Measurements from ENCODE around the gene INPP4A. TPM values are rescaled to one million over a fixed set of nuclear protein-coding genes. Genes with fewer than 3 reads are reported as not detected.

Gene INPP4A
- polyA plus RNA-seq, 1 donor (not counting 4 experiments of a cell fraction or from before 2014, with no cell fraction given) = 10.7 TPM

GRCh38 chr2:98463988-98464771 is 19.5 kb downstream of the INPP4A start:
- no peak overlapping the region for H2AFZ ChIP-seq (ENCODE audit: control insufficient read depth, low read length)
- H3K9ac ChIP-seq (ENCODE audit: control insufficient read depth, extremely low read depth, insufficient read depth, low read length) = no peak overlapping the region
- no peaks in the 10 kb centered on the region for H3K9me3 ChIP-seq (ENCODE audit: control insufficient read depth, low read depth, low read length)
- peaks cover 2% of the 10 kb centered on the region for H3K9me1 ChIP-seq (ENCODE audit: control insufficient read depth, extremely low read depth, insufficient read depth, low read length)
- peaks cover 10% of the 10 kb centered on the region for H4K20me1 ChIP-seq (ENCODE audit: control insufficient read depth, extremely low read depth, insufficient read depth, low read length)
- no peaks in the 10 kb centered on the region for H3K27me3 ChIP-seq (ENCODE audit: control insufficient read depth, extremely low read depth, insufficient read depth, low read length)
- no peak overlapping the region for H3K4me2 ChIP-seq (ENCODE audit: control insufficient read depth, extremely low read depth, insufficient read depth, low read depth, low read length)
- no peak for TF ChIP-seq EZH2 (IDR thresholded peaks at IDR 0.05; ENCODE audit: low read length)
- TF ChIP-seq, protein P1, sequence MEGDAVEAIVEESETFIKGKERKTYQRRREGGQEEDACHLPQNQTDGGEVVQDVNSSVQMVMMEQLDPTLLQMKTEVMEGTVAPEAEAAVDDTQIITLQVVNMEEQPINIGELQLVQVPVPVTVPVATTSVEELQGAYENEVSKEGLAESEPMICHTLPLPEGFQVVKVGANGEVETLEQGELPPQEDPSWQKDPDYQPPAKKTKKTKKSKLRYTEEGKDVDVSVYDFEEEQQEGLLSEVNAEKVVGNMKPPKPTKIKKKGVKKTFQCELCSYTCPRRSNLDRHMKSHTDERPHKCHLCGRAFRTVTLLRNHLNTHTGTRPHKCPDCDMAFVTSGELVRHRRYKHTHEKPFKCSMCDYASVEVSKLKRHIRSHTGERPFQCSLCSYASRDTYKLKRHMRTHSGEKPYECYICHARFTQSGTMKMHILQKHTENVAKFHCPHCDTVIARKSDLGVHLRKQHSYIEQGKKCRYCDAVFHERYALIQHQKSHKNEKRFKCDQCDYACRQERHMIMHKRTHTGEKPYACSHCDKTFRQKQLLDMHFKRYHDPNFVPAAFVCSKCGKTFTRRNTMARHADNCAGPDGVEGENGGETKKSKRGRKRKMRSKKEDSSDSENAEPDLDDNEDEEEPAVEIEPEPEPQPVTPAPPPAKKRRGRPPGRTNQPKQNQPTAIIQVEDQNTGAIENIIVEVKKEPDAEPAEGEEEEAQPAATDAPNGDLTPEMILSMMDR (optimal IDR thresholded peaks at IDR 0.05 in 1 of 3, IDR thresholded peaks at IDR 0.05 in 1 of 3, conservative IDR thresholded peaks at IDR 0.05 in 1 of 3; ENCODE audit: extremely low read depth in 1 of 3, insufficient read depth in 2 of 3, low read length in 3 of 3) = no peak
- H3K4me3 ChIP-seq (ENCODE audit: control insufficient read depth in 2 of 3, extremely low read depth in 1 of 3, insufficient read depth in 2 of 3, low read depth in 1 of 3, low read length in 3 of 3) = no peak overlapping the region
- H3K4me1 ChIP-seq (ENCODE audit: control insufficient read depth, extremely low read depth, insufficient read depth, low read length) = peaks cover 9% of the 10 kb centered on the region
- no peak overlapping the region for H3K27ac ChIP-seq (ENCODE audit: control insufficient read depth, insufficient read depth, low read length)
- DNase-seq (ENCODE audit: low read depth, low spot score) (no peak), FAIRE-seq (no peak)
- H3K79me2 ChIP-seq (ENCODE audit: control insufficient read depth, insufficient read depth, low read length) = peaks cover 23% of the 10 kb centered on the region
- dilution Hi-C loops (cut with MboI; ENCODE audit: extremely low pct_ligation_motif_present, low sequenced_read_pairs) = no loop called here
- no peaks in the 10 kb centered on the region for H3K36me3 ChIP-seq (ENCODE audit: control insufficient read depth in 2 of 2, extremely low read depth in 1 of 2, insufficient read depth in 2 of 2, low read length in 2 of 2)

GRCh38 chr2:98464772-98465310 is 20.2 kb downstream of the INPP4A start:
- Histone ChIP-seq H4K20me1 (ENCODE audit: control insufficient read depth, extremely low read depth, insufficient read depth, low read length) (peaks cover 10% of the 10 kb centered on the region), H3K9me3 (ENCODE audit: control insufficient read depth, low read depth, low read length) (no peaks in the 10 kb centered on the region), H3K9me1 (ENCODE audit: control insufficient read depth, extremely low read depth, insufficient read depth, low read length) (peaks cover 2% of the 10 kb centered on the region), H3K4me2 (ENCODE audit: control insufficient read depth, extremely low read depth, insufficient read depth, low read depth, low read length) (no peak overlapping the region), H2AFZ (ENCODE audit: control insufficient read depth, low read length) (no peak overlapping the region), H3K4me3 (ENCODE audit: control insufficient read depth in 2 of 3, extremely low read depth in 1 of 3, insufficient read depth in 2 of 3, low read depth in 1 of 3, low read length in 3 of 3) (no peak overlapping the region), H3K27ac (ENCODE audit: control insufficient read depth, insufficient read depth, low read length) (no peak overlapping the region), H3K4me1 (ENCODE audit: control insufficient read depth, extremely low read depth, insufficient read depth, low read length) (peaks cover 9% of the 10 kb centered on the region), H3K27me3 (ENCODE audit: control insufficient read depth, extremely low read depth, insufficient read depth, low read length) (no peaks in the 10 kb centered on the region), H3K9ac (ENCODE audit: control insufficient read depth, extremely low read depth, insufficient read depth, low read length) (no peak overlapping the region), H3K79me2 (ENCODE audit: control insufficient read depth, insufficient read depth, low read length) (peaks cover 25% of the 10 kb centered on the region), H3K36me3 (ENCODE audit: control insufficient read depth in 2 of 2, extremely low read depth in 1 of 2, insufficient read depth in 2 of 2, low read length in 2 of 2) (no peaks in the 10 kb centered on the region)
- dilution Hi-C loops (cut with MboI; ENCODE audit: extremely low pct_ligation_motif_present, low sequenced_read_pairs) = no loop called here
- DNase-seq (ENCODE audit: low read depth, low spot score) (no peak), FAIRE-seq (no peak)
- no peak for TF ChIP-seq EZH2 (IDR thresholded peaks at IDR 0.05; ENCODE audit: low read length)
- TF ChIP-seq, protein P1 (optimal IDR thresholded peaks at IDR 0.05 in 1 of 3, IDR thresholded peaks at IDR 0.05 in 1 of 3, conservative IDR thresholded peaks at IDR 0.05 in 1 of 3; ENCODE audit: extremely low read depth in 1 of 3, insufficient read depth in 2 of 3, low read length in 3 of 3) = no peak
